Nephron progenitor cell (in vitro differentiated cells): Measurements from ENCODE around the gene WDR77.

ENCODE experiments used
- DNase-seq: peaks from one replicate; pipeline ENCODE4 v3.0.0; 2021
- H3K27ac Mint-ChIP-seq: 2 replicates; pipeline ENCODE4 v1.8.0; 2021; ENCODE audit warnings: mild to moderate bottlenecking, moderate library complexity, mixed read lengths
- H3K27me3 Mint-ChIP-seq: 2 replicates; pipeline ENCODE4 v1.8.0; 2021; ENCODE audit warnings: mild to moderate bottlenecking, low read depth, mixed read lengths; ENCODE audit not compliant: poor library complexity
- H3K36me3 Mint-ChIP-seq: 2 replicates; pipeline ENCODE4 v1.8.0; 2021; ENCODE audit warnings: low read depth, mixed read lengths
- H3K4me1 Mint-ChIP-seq: 2 replicates; pipeline ENCODE4 v1.8.0; 2021; ENCODE audit warnings: mixed read lengths
- H3K4me3 Mint-ChIP-seq: 2 replicates; pipeline ENCODE4 v1.8.0; 2021; ENCODE audit warnings: mild to moderate bottlenecking, moderate library complexity, mixed read lengths
- H3K9me3 Mint-ChIP-seq: 2 replicates; pipeline ENCODE4 v1.8.0; 2021; ENCODE audit warnings: mild to moderate bottlenecking, moderate library complexity, mixed read lengths
- CTCF ChIP-seq: fragments of 200-600 bp; sonication (generic); IDR thresholded peaks from 2 replicates; pipeline ENCODE4 v1.5.0; 2021; ENCODE audit warnings: antibody characterized with exemption

Gene WDR77

GRCh38 chr1:111448918-111449702, at the start of gene WDR77, which contains the start of gene ATP5PB:
Gene WDR77, minus strand, starts transcription at chr1:111449256. Its CDS starts 87 bp downstream, at chr1:111449169.
Gene ATP5PB, plus strand, starts transcription at chr1:111449464. Its CDS starts 78 bp downstream, at chr1:111449542.
- peaks cover 30% of the 10 kb centered on the region for H3K36me3 Mint-ChIP-seq
- peaks cover 47% of the 10 kb centered on the region for H3K4me1 Mint-ChIP-seq
- H3K27ac Mint-ChIP-seq, result peak within 1 kb of the TSS; percentile 99
- H3K27me3 Mint-ChIP-seq, result no peaks in the 10 kb centered on the region
- peak within 1 kb of the TSS; percentile 100 for H3K4me3 Mint-ChIP-seq
- H3K9me3 Mint-ChIP-seq, result no peaks in the 10 kb centered on the region
- peak; percentile 88 for DNase-seq
- TF ChIP-seq CTCF, result no peak

GRCh38 chr1:111497592-111497991, 48.5 kb upstream of the WDR77 start:
- Mint-ChIP-seq H3K4me3 (no peak overlapping the region), H3K27me3 (peaks cover 20% of the 10 kb centered on the region), H3K9me3 (peaks cover 22% of the 10 kb centered on the region), H3K27ac (no peak overlapping the region), H3K36me3 (no peaks in the 10 kb centered on the region), H3K4me1 (no peaks in the 10 kb centered on the region)
- no peak for TF ChIP-seq CTCF
- no peak for DNase-seq

- Mint-ChIP-seq H3K27me3 (peaks cover 20% of the 10 kb centered on the region), H3K27ac (no peak overlapping the region), H3K36me3 (no peaks in the 10 kb centered on the region), H3K9me3 (peaks cover 22% of the 10 kb centered on the region), H3K4me3 (no peak overlapping the region), H3K4me1 (no peaks in the 10 kb centered on the region)
- no peak for TF ChIP-seq CTCF
- no peak for DNase-seq
Observed at GRCh38 chr1:111496398-111496797, 47.3 kb upstream of the WDR77 start.

GRCh38 chr1:111491070-111491469, 42.0 kb upstream of the WDR77 start:
- Mint-ChIP-seq H3K9me3 (peaks cover 15% of the 10 kb centered on the region), H3K4me1 (no peaks in the 10 kb centered on the region), H3K27ac (no peak overlapping the region), H3K27me3 (peaks cover 8% of the 10 kb centered on the region), H3K36me3 (no peaks in the 10 kb centered on the region), H3K4me3 (no peak overlapping the region)
- no peak for TF ChIP-seq CTCF
- DNase-seq, result no peak

- no peak overlapping the region for H3K27ac Mint-ChIP-seq
- TF ChIP-seq CTCF, result no peak
- H3K36me3 Mint-ChIP-seq, result no peaks in the 10 kb centered on the region
- H3K27me3 Mint-ChIP-seq, result peaks cover 8% of the 10 kb centered on the region
- peaks cover 14% of the 10 kb centered on the region for H3K9me3 Mint-ChIP-seq
- no peak for DNase-seq
- H3K4me3 Mint-ChIP-seq, result no peak overlapping the region
- no peaks in the 10 kb centered on the region for H3K4me1 Mint-ChIP-seq
Observed at GRCh38 chr1:111490220-111490619, 41.2 kb upstream of the WDR77 start.

GRCh38 chr1:111489604-111490003, 40.5 kb upstream of the WDR77 start:
- Mint-ChIP-seq H3K36me3 (no peaks in the 10 kb centered on the region), H3K4me3 (no peak overlapping the region), H3K4me1 (no peaks in the 10 kb centered on the region), H3K27ac (no peak overlapping the region), H3K9me3 (peaks cover 8% of the 10 kb centered on the region), H3K27me3 (peaks cover 8% of the 10 kb centered on the region)
- no peak for DNase-seq
- TF ChIP-seq CTCF, result no peak
